Neural cell (in vitro differentiated cells): ENCODE results near the gene LZTFL1. TPM values are rescaled to one million over a fixed set of nuclear protein-coding genes. Genes with fewer than 3 reads are reported as not detected.

ENCODE experiments used
- H2AFZ ChIP-seq: fragments of 200-600, 300-800 bp; sonication (generic), shearing (Covaris generic); 2 replicates; pipeline ENCODE4 v1.6.0; 2014; ENCODE audit warnings: low read depth, mild to moderate bottlenecking, antibody characterized with exemption, low read length, moderate library complexity
- H3F3A ChIP-seq: fragments of 200-600 bp; shearing (Covaris generic); 2 replicates; pipeline ENCODE4 v1.6.1; 2016; ENCODE audit warnings: mild to moderate bottlenecking, moderate library complexity, mixed read lengths, antibody characterized with exemption, low read length; ENCODE audit not compliant: insufficient read depth, poor library complexity, severe bottlenecking
- H3K27ac ChIP-seq: fragments of 200-600, 300-800 bp; sonication (generic), shearing (Covaris generic); 2 replicates; pipeline ENCODE4 v1.5.1; 2014; ENCODE audit warnings: mild to moderate bottlenecking, low read length, moderate library complexity
- H3K27me3 ChIP-seq: fragments of 300-800, 200-600 bp; sonication (generic), shearing (Covaris generic); 2 replicates; pipeline ENCODE4 v1.6.0; 2014; ENCODE audit warnings: mild to moderate bottlenecking, low read depth, low read length, moderate library complexity; ENCODE audit not compliant: insufficient read depth
- H3K36me3 ChIP-seq: fragments of 300-800, 200-600 bp; sonication (generic), shearing (Covaris generic); 2 replicates; pipeline ENCODE4 v1.5.1; 2014; ENCODE audit warnings: mild to moderate bottlenecking, antibody characterized with exemption, low read length, moderate library complexity; ENCODE audit not compliant: insufficient read depth
- H3K4me2 ChIP-seq: fragments of 300-800, 200-600 bp; sonication (generic), shearing (Covaris generic); 2 replicates; pipeline ENCODE4 v1.6.0; 2014; ENCODE audit warnings: mild to moderate bottlenecking, low read length
- H3K4me3 ChIP-seq: fragments of 300-800, 200-600 bp; sonication (generic), shearing (Covaris generic); 2 replicates; pipeline ENCODE4 v1.5.1; 2014; ENCODE audit warnings: mild to moderate bottlenecking, low read length, moderate library complexity
- H3K79me2 ChIP-seq: fragments of 200-600 bp; shearing (Covaris generic); replicated peaks from 2 replicates; pipeline ENCODE4 v1.6.0; 2014; ENCODE audit warnings: mild to moderate bottlenecking, low read length, moderate library complexity; ENCODE audit not compliant: insufficient read depth
- H3K9ac ChIP-seq: fragments of 300-800, 200-600 bp; sonication (generic), shearing (Covaris generic); 2 replicates; pipeline ENCODE4 v1.6.1; 2016; ENCODE audit warnings: mild to moderate bottlenecking, low read length, mixed read lengths
- H3K9me2 ChIP-seq: fragments of 200-600 bp; shearing (Covaris generic); 2 replicates; pipeline ENCODE4 v1.6.1; 2016; ENCODE audit warnings: mild to moderate bottlenecking, low read length, mixed read lengths; ENCODE audit not compliant: insufficient read depth
- H3K9me3 ChIP-seq: fragments of 200-600, 300-800 bp; sonication (generic), shearing (Covaris generic); 2 replicates; pipeline ENCODE4 v1.6.1; 2016; ENCODE audit warnings: mild to moderate bottlenecking, mixed run types, low read length, moderate library complexity, mixed read lengths
- H4K20me1 ChIP-seq: fragments of 200-600 bp; shearing (Covaris generic); 2 replicates; pipeline ENCODE4 v1.6.1; 2016; ENCODE audit warnings: mild to moderate bottlenecking, mixed run types; ENCODE audit not compliant: insufficient read depth
- EP300 ChIP-seq: fragments of 450-650 bp; conservative IDR thresholded peaks from 2 replicates; pipeline ENCODE4 v1.6.1; 2014; ENCODE audit warnings: antibody characterized with exemption, mild to moderate bottlenecking, moderate library complexity; ENCODE audit not compliant: poor library complexity, severe bottlenecking
- EZH2 ChIP-seq: fragments of 200-600, 300-800 bp; shearing (Covaris generic), sonication (generic); IDR thresholded peaks from 2 replicates; pipeline ENCODE4 v1.6.1; 2014; ENCODE audit warnings: antibody characterized with exemption, low read length, borderline replicate concordance, mild to moderate bottlenecking; ENCODE audit not compliant: insufficient read depth, poor library complexity, severe bottlenecking
- MXI1 ChIP-seq: fragments of 450-650 bp; conservative IDR thresholded peaks from 2 replicates; pipeline ENCODE4 v1.6.1; 2014; ENCODE audit warnings: antibody characterized with exemption, mild to moderate bottlenecking; ENCODE audit not compliant: poor library complexity, severe bottlenecking
- POLR2AphosphoS5 ChIP-seq: IDR thresholded peaks from 2 replicates; pipeline ENCODE4 v1.6.1; 2012
- RAD21 ChIP-seq: fragments of 450-650 bp; conservative IDR thresholded peaks from 2 replicates; pipeline ENCODE4 v1.6.1; 2014; ENCODE audit warnings: antibody characterized with exemption, mild to moderate bottlenecking, moderate library complexity
- SMC3 ChIP-seq: fragments of 450-650 bp; conservative IDR thresholded peaks from 2 replicates; pipeline ENCODE4 v1.6.1; 2014; ENCODE audit warnings: antibody characterized with exemption, mild to moderate bottlenecking, moderate library complexity; ENCODE audit not compliant: poor library complexity
- polyA plus RNA-seq: library from polyadenylated mRNA; depleted of rRNA; stranded (reverse); fragments of >200 nt; gene quantifications from 2 replicates; pipeline ENCODE4 v1.2.3, GENCODE V29; 2014
- TF ChIP-seq, protein P1 (sequence below): fragments of 450-650 bp; IDR thresholded peaks from 2 replicates; pipeline ENCODE4 v1.5.1; 2014; ENCODE audit warnings: antibody characterized with exemption, mild to moderate bottlenecking, moderate library complexity; ENCODE audit not compliant: poor library complexity, severe bottlenecking
- TF ChIP-seq, protein P2 (sequence below): IDR thresholded peaks from 2 replicates; pipeline ENCODE4 v1.6.1; 2012; ENCODE audit warnings: borderline replicate concordance

Gene LZTFL1
- polyA plus RNA-seq, 1 donor from 2014 or later, result 26.8 TPM

DNA sequence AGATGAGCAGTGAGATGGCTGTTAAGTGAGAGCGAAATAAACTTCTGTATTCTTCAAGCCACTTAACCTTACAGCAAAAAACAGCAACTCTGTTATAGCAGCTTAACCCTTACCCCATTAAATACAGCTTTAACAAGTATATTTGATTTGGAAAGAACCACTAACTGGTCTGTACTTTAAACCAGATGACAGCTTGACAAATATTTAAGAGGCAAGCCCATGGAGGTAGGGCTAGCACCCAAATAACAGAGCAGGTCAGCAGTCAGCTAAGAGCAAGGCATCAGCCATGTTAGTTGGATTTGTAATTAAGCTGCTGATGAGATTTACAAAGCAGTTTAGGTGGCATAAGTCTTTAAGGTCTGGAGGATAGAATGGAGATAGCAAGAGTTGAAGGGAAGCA, 3.5 kb downstream of the LZTFL1 start:
- Histone ChIP-seq H3K27me3 (no peaks in the 10 kb centered on the region), H3K4me2 (no peak overlapping the region), H3F3A (no peaks in the 10 kb centered on the region), H3K9me2 (no peaks in the 10 kb centered on the region), H3K4me3 (no peak overlapping the region), H3K9ac (no peak overlapping the region), H4K20me1 (no peaks in the 10 kb centered on the region), H3K79me2 (peaks cover 16% of the 10 kb centered on the region), H2AFZ (no peak overlapping the region), H3K36me3 (peaks cover 4% of the 10 kb centered on the region), H3K9me3 (no peaks in the 10 kb centered on the region), H3K27ac (no peak overlapping the region)
- TF ChIP-seq EZH2 (no peak), EP300 (no peak), POLR2AphosphoS5 (no peak), MXI1 (no peak), SMC3 (no peak)
- TF ChIP-seq, protein P1, sequence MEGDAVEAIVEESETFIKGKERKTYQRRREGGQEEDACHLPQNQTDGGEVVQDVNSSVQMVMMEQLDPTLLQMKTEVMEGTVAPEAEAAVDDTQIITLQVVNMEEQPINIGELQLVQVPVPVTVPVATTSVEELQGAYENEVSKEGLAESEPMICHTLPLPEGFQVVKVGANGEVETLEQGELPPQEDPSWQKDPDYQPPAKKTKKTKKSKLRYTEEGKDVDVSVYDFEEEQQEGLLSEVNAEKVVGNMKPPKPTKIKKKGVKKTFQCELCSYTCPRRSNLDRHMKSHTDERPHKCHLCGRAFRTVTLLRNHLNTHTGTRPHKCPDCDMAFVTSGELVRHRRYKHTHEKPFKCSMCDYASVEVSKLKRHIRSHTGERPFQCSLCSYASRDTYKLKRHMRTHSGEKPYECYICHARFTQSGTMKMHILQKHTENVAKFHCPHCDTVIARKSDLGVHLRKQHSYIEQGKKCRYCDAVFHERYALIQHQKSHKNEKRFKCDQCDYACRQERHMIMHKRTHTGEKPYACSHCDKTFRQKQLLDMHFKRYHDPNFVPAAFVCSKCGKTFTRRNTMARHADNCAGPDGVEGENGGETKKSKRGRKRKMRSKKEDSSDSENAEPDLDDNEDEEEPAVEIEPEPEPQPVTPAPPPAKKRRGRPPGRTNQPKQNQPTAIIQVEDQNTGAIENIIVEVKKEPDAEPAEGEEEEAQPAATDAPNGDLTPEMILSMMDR, result no peak

DNA sequence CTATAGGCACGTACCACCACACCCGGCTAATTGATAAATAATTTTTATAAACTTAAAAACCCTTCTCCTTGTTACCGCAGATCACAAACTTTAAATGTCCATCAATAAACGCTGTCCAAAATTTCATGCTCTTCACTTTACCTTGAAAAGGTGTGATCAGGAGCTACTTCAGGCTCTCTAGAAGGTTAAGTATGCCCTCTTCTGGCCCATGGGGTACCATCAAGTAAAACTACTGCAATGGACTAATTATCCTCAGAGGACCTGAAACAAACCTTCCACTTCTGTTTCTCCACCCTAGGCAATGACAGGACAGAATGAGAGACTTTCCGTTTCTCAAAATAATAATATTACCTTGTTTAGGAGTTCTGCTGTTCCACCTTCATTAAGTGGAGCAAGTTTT, 9.2 kb downstream of the LZTFL1 start:
- TF ChIP-seq, protein P2, sequence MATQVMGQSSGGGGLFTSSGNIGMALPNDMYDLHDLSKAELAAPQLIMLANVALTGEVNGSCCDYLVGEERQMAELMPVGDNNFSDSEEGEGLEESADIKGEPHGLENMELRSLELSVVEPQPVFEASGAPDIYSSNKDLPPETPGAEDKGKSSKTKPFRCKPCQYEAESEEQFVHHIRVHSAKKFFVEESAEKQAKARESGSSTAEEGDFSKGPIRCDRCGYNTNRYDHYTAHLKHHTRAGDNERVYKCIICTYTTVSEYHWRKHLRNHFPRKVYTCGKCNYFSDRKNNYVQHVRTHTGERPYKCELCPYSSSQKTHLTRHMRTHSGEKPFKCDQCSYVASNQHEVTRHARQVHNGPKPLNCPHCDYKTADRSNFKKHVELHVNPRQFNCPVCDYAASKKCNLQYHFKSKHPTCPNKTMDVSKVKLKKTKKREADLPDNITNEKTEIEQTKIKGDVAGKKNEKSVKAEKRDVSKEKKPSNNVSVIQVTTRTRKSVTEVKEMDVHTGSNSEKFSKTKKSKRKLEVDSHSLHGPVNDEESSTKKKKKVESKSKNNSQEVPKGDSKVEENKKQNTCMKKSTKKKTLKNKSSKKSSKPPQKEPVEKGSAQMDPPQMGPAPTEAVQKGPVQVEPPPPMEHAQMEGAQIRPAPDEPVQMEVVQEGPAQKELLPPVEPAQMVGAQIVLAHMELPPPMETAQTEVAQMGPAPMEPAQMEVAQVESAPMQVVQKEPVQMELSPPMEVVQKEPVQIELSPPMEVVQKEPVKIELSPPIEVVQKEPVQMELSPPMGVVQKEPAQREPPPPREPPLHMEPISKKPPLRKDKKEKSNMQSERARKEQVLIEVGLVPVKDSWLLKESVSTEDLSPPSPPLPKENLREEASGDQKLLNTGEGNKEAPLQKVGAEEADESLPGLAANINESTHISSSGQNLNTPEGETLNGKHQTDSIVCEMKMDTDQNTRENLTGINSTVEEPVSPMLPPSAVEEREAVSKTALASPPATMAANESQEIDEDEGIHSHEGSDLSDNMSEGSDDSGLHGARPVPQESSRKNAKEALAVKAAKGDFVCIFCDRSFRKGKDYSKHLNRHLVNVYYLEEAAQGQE, result no peak
- TF ChIP-seq RAD21 (peak; percentile 22), SMC3 (peak; percentile 21), EP300 (no peak)
- TF ChIP-seq, protein P1, result peak; percentile 27
- Histone ChIP-seq H3F3A (no peaks in the 10 kb centered on the region), H3K4me2 (no peak overlapping the region)

More for the DNA sequence above, 9.2 kb downstream of the LZTFL1 start:
- Histone ChIP-seq H3K27ac (no peak overlapping the region), H2AFZ (no peak overlapping the region), H3K9ac (no peak overlapping the region), H3K79me2 (no peaks in the 10 kb centered on the region), H3K36me3 (peaks cover 10% of the 10 kb centered on the region), H3K9me3 (no peaks in the 10 kb centered on the region), H3K4me3 (no peak overlapping the region), H3K27me3 (no peaks in the 10 kb centered on the region), H3K9me2 (no peaks in the 10 kb centered on the region), H4K20me1 (no peaks in the 10 kb centered on the region)
